H1 (cell line): ENCODE results near the gene ACE.

ENCODE experiments used
- CBX5 ChIP-seq: fragments of 300-800, 300-1000 bp; sonication (generic); IDR thresholded peaks from 2 replicates; pipeline ENCODE4 v1.7.1; 2016; ENCODE audit warnings: antibody characterized with exemption, low read length, low read depth
- CHD1 ChIP-seq: IDR thresholded peaks from 2 replicates; pipeline ENCODE4 v1.6.1; 2012; ENCODE audit warnings: low read depth, low read length, improper control_type of control experiment
- EP300 ChIP-seq, 2 experiments: IDR thresholded peaks; 1 replicate in 1 of 2; 2 replicates in 1 of 2; pipeline ENCODE4 v1.6.1; 2011 to 2012; ENCODE audit warnings: low read depth in 2 of 2, low read length in 2 of 2, mild to moderate bottlenecking in 2 of 2, borderline replicate concordance in 1 of 2, inconsistent platforms in 1 of 2, moderate library complexity in 1 of 2
- GTF2F1 ChIP-seq: IDR thresholded peaks from 2 replicates; pipeline ENCODE4 v1.6.1; 2012; ENCODE audit warnings: low read depth, low read length, improper control_type of control experiment, borderline replicate concordance
- JUND ChIP-seq: IDR thresholded peaks from 2 replicates; pipeline ENCODE4 v1.6.1; 2011; ENCODE audit warnings: mild to moderate bottlenecking, improper control_type of control experiment, low read length
- MAFK ChIP-seq: IDR thresholded peaks from 2 replicates; pipeline ENCODE4 v1.6.1; 2012; ENCODE audit warnings: low read depth, mild to moderate bottlenecking, improper control_type of control experiment, low read length
- RXRA ChIP-seq: IDR thresholded peaks from 2 replicates; pipeline ENCODE4 v1.6.1; 2011; ENCODE audit warnings: low read depth, mild to moderate bottlenecking, low read length, moderate library complexity; ENCODE audit not compliant: insufficient read depth
- SP2 ChIP-seq: IDR thresholded peaks from 2 replicates; pipeline ENCODE4 v1.6.1; 2012; ENCODE audit warnings: mild to moderate bottlenecking, low read length, inconsistent platforms
- TAF1 ChIP-seq: IDR thresholded peaks from 2 replicates; pipeline ENCODE4 v1.6.1; 2011; ENCODE audit warnings: mild to moderate bottlenecking, low read depth, low read length
- TBP ChIP-seq: IDR thresholded peaks from 2 replicates; pipeline ENCODE4 v1.6.1; 2011; ENCODE audit warnings: low read depth, low read length, improper control_type of control experiment
- TF ChIP-seq, protein P1 (sequence below), 3 experiments: IDR thresholded peaks; 1 replicate in 2 of 3; 2 replicates in 1 of 3; pipeline versions ENCODE4 v1.5.1 to v1.6.1; 2011; ENCODE audit warnings: low read length in 3 of 3, mild to moderate bottlenecking in 3 of 3, inconsistent platforms in 2 of 3, low read depth in 1 of 3, moderate library complexity in 1 of 3; ENCODE audit not compliant: insufficient read depth in 1 of 3; ENCODE audit errors: control extremely low read depth in 1 of 3

DNA sequence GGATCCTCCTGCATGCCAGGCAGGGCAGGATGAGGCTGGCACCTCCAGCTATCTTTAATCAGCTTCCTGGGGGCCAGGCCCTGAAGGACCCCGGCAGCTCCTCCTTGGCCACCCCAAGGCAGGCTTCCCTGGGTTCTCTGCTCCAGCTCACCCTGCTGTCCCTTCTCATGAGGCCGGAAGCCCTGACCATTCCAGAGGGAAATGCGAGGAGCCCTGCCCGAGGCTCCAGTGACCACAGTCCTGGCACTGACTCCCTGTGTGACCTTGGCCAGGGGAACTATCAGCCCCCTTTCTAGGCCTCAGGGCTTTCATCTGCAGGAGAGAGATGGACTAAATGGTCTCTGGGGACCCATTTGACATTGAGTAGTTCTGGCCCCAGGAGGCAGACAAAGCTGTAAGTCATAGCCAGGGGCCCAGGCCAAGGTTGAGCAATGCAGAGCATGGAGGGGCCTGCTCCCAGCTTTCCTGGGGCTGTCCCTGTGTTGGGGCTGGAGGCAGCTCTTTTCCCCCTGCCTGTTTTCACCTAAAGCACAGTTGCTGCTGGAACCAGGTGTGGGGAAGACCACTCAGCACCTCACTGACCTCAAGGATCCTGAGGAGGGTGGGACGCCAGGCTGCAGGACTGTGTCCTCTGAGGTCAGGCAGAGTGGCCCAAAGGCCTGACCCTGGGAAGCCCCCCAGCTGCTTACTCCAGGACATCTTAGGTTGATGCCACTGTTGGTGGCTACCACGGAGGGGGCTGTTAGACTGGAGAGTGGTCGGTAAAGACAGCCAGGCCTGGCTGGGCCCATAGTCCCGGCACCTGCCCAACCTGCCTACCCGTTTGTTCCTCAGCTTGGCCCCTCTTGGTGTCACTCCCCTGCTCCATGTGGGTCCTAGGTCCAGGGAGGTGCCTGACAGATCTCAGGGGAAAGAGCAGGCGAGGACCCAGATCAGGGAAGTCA lies 54.4 kb downstream of the ACE start:
- TF ChIP-seq RXRA (no peak), SP2 (no peak), MAFK (no peak), CHD1 (no peak), EP300 (IDR thresholded peaks at IDR 0.05; ENCODE audit: borderline replicate concordance in 1 of 2, low read depth in 2 of 2, low read length in 2 of 2) (no peak), CBX5 (no peak), TAF1 (no peak), TBP (no peak), GTF2F1 (no peak), JUND (no peak)
- TF ChIP-seq, protein P1, sequence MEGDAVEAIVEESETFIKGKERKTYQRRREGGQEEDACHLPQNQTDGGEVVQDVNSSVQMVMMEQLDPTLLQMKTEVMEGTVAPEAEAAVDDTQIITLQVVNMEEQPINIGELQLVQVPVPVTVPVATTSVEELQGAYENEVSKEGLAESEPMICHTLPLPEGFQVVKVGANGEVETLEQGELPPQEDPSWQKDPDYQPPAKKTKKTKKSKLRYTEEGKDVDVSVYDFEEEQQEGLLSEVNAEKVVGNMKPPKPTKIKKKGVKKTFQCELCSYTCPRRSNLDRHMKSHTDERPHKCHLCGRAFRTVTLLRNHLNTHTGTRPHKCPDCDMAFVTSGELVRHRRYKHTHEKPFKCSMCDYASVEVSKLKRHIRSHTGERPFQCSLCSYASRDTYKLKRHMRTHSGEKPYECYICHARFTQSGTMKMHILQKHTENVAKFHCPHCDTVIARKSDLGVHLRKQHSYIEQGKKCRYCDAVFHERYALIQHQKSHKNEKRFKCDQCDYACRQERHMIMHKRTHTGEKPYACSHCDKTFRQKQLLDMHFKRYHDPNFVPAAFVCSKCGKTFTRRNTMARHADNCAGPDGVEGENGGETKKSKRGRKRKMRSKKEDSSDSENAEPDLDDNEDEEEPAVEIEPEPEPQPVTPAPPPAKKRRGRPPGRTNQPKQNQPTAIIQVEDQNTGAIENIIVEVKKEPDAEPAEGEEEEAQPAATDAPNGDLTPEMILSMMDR (IDR thresholded peaks at IDR 0.05; ENCODE audit: control extremely low read depth in 1 of 3, insufficient read depth in 1 of 3, low read depth in 1 of 3, low read length in 3 of 3), result no peak
